Fibroblast of the aortic adventitia (primary cell): ENCODE measurements around the gene BLM. TPM values are rescaled to one million over a fixed set of nuclear protein-coding genes. Genes with fewer than 3 reads are reported as not detected.

Source experiments
- DNase-seq: peaks from one replicate; pipeline ENCODE4 v3.0.0-alpha.2; 2010; ENCODE audit warnings: low read depth
- H3K4me3 ChIP-seq: 2 replicates; pipeline ENCODE4 v1.5.1; 2011; ENCODE audit warnings: low read depth, mild to moderate bottlenecking, control low read depth, low read length, moderate library complexity
- CTCF ChIP-seq: IDR thresholded peaks from 2 replicates; pipeline ENCODE4 v1.5.1; 2011; ENCODE audit warnings: mild to moderate bottlenecking, low read length, control low read depth, inconsistent platforms; ENCODE audit not compliant: insufficient read depth
- total RNA-seq: library from RNA; depleted of rRNA; stranded (reverse); fragments of >200 nt; gene quantifications from 2 replicates; pipeline ENCODE4 v1.2.3, GENCODE V29; 2012; ENCODE audit warnings: low replicate concordance

The BLM gene
- total RNA-seq, 1 donor, result 12.2 TPM

GRCh38 chr15:90679959-90680358 lies 37.2 kb upstream of the BLM start:
- H3K4me3 ChIP-seq, result no peak overlapping the region
- no peak for DNase-seq
- TF ChIP-seq CTCF, result no peak

- peak; percentile 97 for DNase-seq
- no peak overlapping the region for H3K4me3 ChIP-seq
- no peak for TF ChIP-seq CTCF
Measured at GRCh38 chr15:90680371-90680935, 36.7 kb upstream of the BLM start.

- no peak for TF ChIP-seq CTCF
Measured at GRCh38 chr15:90681056-90681455, 36.1 kb upstream of the BLM start.

GRCh38 chr15:90681480-90681879 lies 35.7 kb upstream of the BLM start:
- no peak for TF ChIP-seq CTCF
- DNase-seq, result peak; percentile 93
- H3K4me3 ChIP-seq, result no peak overlapping the region

More at GRCh38 chr15:90681056-90681455, 36.1 kb upstream of the BLM start:
- no peak overlapping the region for H3K4me3 ChIP-seq
- no peak for DNase-seq

- H3K4me3 ChIP-seq, result no peak overlapping the region
- no peak for TF ChIP-seq CTCF
- no peak for DNase-seq
Measured at GRCh38 chr15:90683371-90683770, 33.8 kb upstream of the BLM start.

GRCh38 chr15:90683876-90684275 lies 33.3 kb upstream of the BLM start:
- DNase-seq, result no peak
- H3K4me3 ChIP-seq, result no peak overlapping the region

More at GRCh38 chr15:90683876-90684275, 33.3 kb upstream of the BLM start:
- no peak for TF ChIP-seq CTCF
